H1 (cell line): ENCODE data around the gene MGAT4B. TPM values are rescaled to one million over a fixed set of nuclear protein-coding genes. Genes with fewer than 3 reads are reported as not detected.
A peak's percentile ranks its signal among the peaks of the same experiment; 100 is the strongest.

Source experiments
- CTCF ChIA-PET: fragments of 300-600 bp; sonication (Branson Sonifier 250); formaldehyde crosslinking; loops from one replicate; lab custom pipeline; 2021; ENCODE audit not compliant: partially characterized antibody; lab: Charles Lee
- POLR2A ChIA-PET: fragments of 300-600 bp; sonication (Branson Sonifier 250); formaldehyde crosslinking; loops from one replicate; lab custom pipeline; 2021; ENCODE audit warnings: inconsistent platforms; ENCODE audit not compliant: partially characterized antibody; lab: Charles Lee
- DNase-seq, 2 experiments: peaks; one replicate each; pipeline versions ENCODE4 v3.0.0 to v3.0.0-alpha.2; 2010 to 2022; ENCODE audit warnings: low spot score in 2 of 2, low read depth in 1 of 2, mixed read lengths in 1 of 2
- FAIRE-seq: peaks from 2 replicates; lab custom pipeline; 2011; peaks lifted over from hg19 to GRCh38; lab: Jason Lieb, UNC
- H2AFZ ChIP-seq: 2 replicates; pipeline ENCODE4 v1.8.1; 2012; ENCODE audit warnings: low read length, inconsistent platforms
- H2AK5ac ChIP-seq: 2 replicates; pipeline ENCODE4 v1.6.1; 2013; ENCODE audit warnings: low read depth, low read length
- H2BK120ac ChIP-seq: replicated peaks from 2 replicates; pipeline ENCODE3; 2013; ENCODE audit warnings: low read depth, low read length, inconsistent platforms
- H2BK12ac ChIP-seq: 2 replicates; pipeline ENCODE4 v1.6.1; 2013; ENCODE audit warnings: low read depth, low read length
- H2BK15ac ChIP-seq: 2 replicates; pipeline ENCODE4 v1.6.1; 2013; ENCODE audit warnings: low read length
- H2BK20ac ChIP-seq: 2 replicates; pipeline ENCODE4 v1.6.1; 2013; ENCODE audit warnings: low read length
- H2BK5ac ChIP-seq: 2 replicates; pipeline ENCODE4 v1.6.1; 2013; ENCODE audit warnings: low read depth, low read length
- H3K14ac ChIP-seq: 2 replicates; pipeline ENCODE4 v1.6.1; 2013; ENCODE audit warnings: inconsistent platforms; ENCODE audit not compliant: insufficient read length
- H3K18ac ChIP-seq: 2 replicates; pipeline ENCODE4 v1.6.1; 2013; ENCODE audit warnings: low read length; ENCODE audit errors: extremely low read depth
- H3K23ac ChIP-seq: 2 replicates; pipeline ENCODE4 v1.6.1; 2013; ENCODE audit warnings: inconsistent platforms; ENCODE audit not compliant: insufficient read length
- H3K23me2 ChIP-seq: 2 replicates; pipeline ENCODE4 v1.6.1; 2013; ENCODE audit warnings: low read depth, low read length
- H3K27ac ChIP-seq: 2 replicates; pipeline ENCODE4 v1.6.1; 2011; ENCODE audit warnings: low read depth, low read length, inconsistent platforms
- H3K27me3 ChIP-seq, 4 experiments: replicated peaks in 1 of 4; 1 replicate in 1 of 4; 2 replicates in 3 of 4; pipeline versions ENCODE4 v1.6.1 to v1.8.1; 2011 to 2013; ENCODE audit warnings: low read length in 3 of 4, mild to moderate bottlenecking in 3 of 4, inconsistent platforms in 2 of 4, mixed read lengths in 2 of 4, moderate library complexity in 1 of 4; ENCODE audit not compliant: control insufficient read depth in 3 of 4, insufficient read depth in 3 of 4; ENCODE audit errors: extremely low read depth in 1 of 4
- H3K36me3 ChIP-seq, 4 experiments: 2 replicates each; pipeline versions ENCODE4 v1.6.1 to v1.8.1; 2011 to 2013; ENCODE audit warnings: mild to moderate bottlenecking in 4 of 4, low read length in 3 of 4, moderate library complexity in 2 of 4, control low read depth in 1 of 4, inconsistent platforms in 1 of 4; ENCODE audit not compliant: insufficient read depth in 4 of 4, control insufficient read depth in 2 of 4
- H3K4ac ChIP-seq: replicated peaks from 2 replicates; pipeline ENCODE3; 2013; ENCODE audit warnings: low read length, low read depth, mixed read lengths, inconsistent platforms; ENCODE audit not compliant: insufficient read length
- H3K4me1 ChIP-seq, 4 experiments: replicated peaks in 1 of 4; 1 replicate in 1 of 4; 2 replicates in 3 of 4; pipeline versions ENCODE4 v1.6.1 to v1.8.1; 2011 to 2013; ENCODE audit warnings: low read length in 3 of 4, inconsistent platforms in 2 of 4, mixed read lengths in 1 of 4; ENCODE audit not compliant: insufficient read depth in 4 of 4, control insufficient read depth in 3 of 4
- H3K4me2 ChIP-seq, 2 experiments: 2 replicates each; pipeline versions ENCODE4 v1.6.1 to v1.8.1; 2011 to 2013; ENCODE audit warnings: low read depth in 2 of 2, low read length in 2 of 2, control low read depth in 1 of 2, inconsistent platforms in 1 of 2, mild to moderate bottlenecking in 1 of 2; ENCODE audit not compliant: insufficient read depth in 1 of 2
- H3K4me3 ChIP-seq, 4 experiments: fragments of 200-600, 300-600 bp in 1 of 4; sonication (generic), shearing (Covaris generic), sonication (Bioruptor Twin) in 1 of 4; 2 replicates each; pipeline versions ENCODE4 v1.5.1 to v1.8.1; 2011 to 2016; ENCODE audit warnings: low read length in 4 of 4, low read depth in 3 of 4, control low read depth in 2 of 4, inconsistent platforms in 2 of 4, mild to moderate bottlenecking in 2 of 4, mixed read lengths in 1 of 4, moderate library complexity in 1 of 4; ENCODE audit not compliant: insufficient read depth in 2 of 4; ENCODE audit errors: extremely low read depth in 1 of 4
- H3K56ac ChIP-seq: replicated peaks from 2 replicates; pipeline ENCODE3; 2013; ENCODE audit warnings: low read depth, mild to moderate bottlenecking, mixed read lengths, low read length, inconsistent platforms; ENCODE audit not compliant: insufficient read length
- H3K79me1 ChIP-seq: 2 replicates; pipeline ENCODE4 v1.6.1; 2013; ENCODE audit warnings: low read depth, low read length, control low read depth
- H3K79me2 ChIP-seq, 2 experiments: 2 replicates each; pipeline versions ENCODE4 v1.6.1 to v1.8.1; 2012 to 2013; ENCODE audit warnings: low read length in 2 of 2, mild to moderate bottlenecking in 2 of 2, inconsistent platforms in 1 of 2; ENCODE audit not compliant: insufficient read depth in 2 of 2, control insufficient read depth in 1 of 2
- H3K9ac ChIP-seq, 4 experiments: replicated peaks in 1 of 4; 1 replicate in 1 of 4; 2 replicates in 3 of 4; pipeline versions ENCODE4 v1.6.1 to v1.8.1; 2011 to 2013; ENCODE audit warnings: low read depth in 3 of 4, low read length in 3 of 4, control low read depth in 2 of 4, mild to moderate bottlenecking in 2 of 4, moderate library complexity in 2 of 4, inconsistent platforms in 1 of 4; ENCODE audit errors: extremely low read depth in 1 of 4
- H3K9me3 ChIP-seq, 2 experiments: 2 replicates each; pipeline versions ENCODE4 v1.6.1 to v1.8.1; 2012 to 2013; ENCODE audit warnings: mild to moderate bottlenecking in 2 of 2, moderate library complexity in 2 of 2, control low read depth in 1 of 2, inconsistent platforms in 1 of 2, low read depth in 1 of 2, low read length in 1 of 2, mixed read lengths in 1 of 2; ENCODE audit not compliant: insufficient read depth in 2 of 2
- H4K20me1 ChIP-seq, 2 experiments: replicated peaks in 1 of 2; 2 replicates each; pipeline versions ENCODE3 to v1.8.1; 2011 to 2013; ENCODE audit warnings: inconsistent platforms in 2 of 2, low read length in 2 of 2, mild to moderate bottlenecking in 1 of 2; ENCODE audit not compliant: insufficient read depth in 2 of 2, control insufficient read depth in 1 of 2
- H4K5ac ChIP-seq: 2 replicates; pipeline ENCODE4 v1.6.1; 2013; ENCODE audit warnings: low read length, low read depth, mixed read lengths, inconsistent platforms; ENCODE audit not compliant: insufficient read length
- H4K8ac ChIP-seq: 2 replicates; pipeline ENCODE4 v1.8.0; 2013; ENCODE audit warnings: mild to moderate bottlenecking, moderate library complexity, low read length, inconsistent platforms; ENCODE audit not compliant: insufficient read depth; ENCODE audit errors: extremely low read depth
- H4K91ac ChIP-seq: replicated peaks from 2 replicates; pipeline ENCODE3; 2013; ENCODE audit warnings: low read length, mixed read lengths, inconsistent platforms; ENCODE audit not compliant: insufficient read length
- RBBP5 ChIP-seq: IDR thresholded peaks from 2 replicates; pipeline ENCODE4 v1.7.1; 2012; ENCODE audit warnings: low read depth, mild to moderate bottlenecking, inconsistent platforms, low read length, moderate library complexity, borderline replicate concordance
- RNF2 ChIP-seq: fragments of 200-900, 300-1000 bp; sonication (generic); IDR thresholded peaks from 2 replicates; pipeline ENCODE4 v1.7.1; 2016; ENCODE audit warnings: borderline replicate concordance, low read depth, mild to moderate bottlenecking, antibody characterized with exemption, low read length; ENCODE audit not compliant: poor library complexity, severe bottlenecking; ENCODE audit errors: missing control alignments
- WGBS, 2 experiments: shearing (Covaris generic) in 1 of 2; methylation state at CpG; one replicate each; pipeline versions ENCODE4 v1.1.6 to v1.1.7; 2013 to 2015; ENCODE audit warnings: low lambda C conversion rate in 2 of 2, mixed read lengths in 2 of 2, inconsistent platforms in 1 of 2, low coverage in 1 of 2, missing lambda C conversion rate in 1 of 2; ENCODE audit not compliant: insufficient replicate concordance in 2 of 2, insufficient coverage in 1 of 2, insufficient read length in 1 of 2; ENCODE audit errors: extremely low coverage in 1 of 2, missing lambda C conversion rate in 1 of 2; 5-methylcytosine and 5-hydroxymethylcytosine counted together
- polyA plus RNA-seq, 7 experiments: library from polyadenylated mRNA; depleted of rRNA in 3 of 7; stranded (reverse) in 5 of 7; unstranded in 2 of 7; fragments of >200 nt in 5 of 7; fragments of 200-250 nt in 2 of 7; gene quantifications; 1 replicate in 5 of 7; 2 replicates in 1 of 7; 4 replicates in 1 of 7; pipeline versions ENCODE4 v1.2.1 to v1.2.3, GENCODE V29; 2011 to 2013; ENCODE audit warnings: missing spikeins in 2 of 7, mixed read lengths in 2 of 7
- total RNA-seq: library from RNA; stranded (reverse); fragmentation: NEBNext Ultra II Directional; extraction: Animal tissue kit (Norgen Biotek cat#: 25700); gene quantifications from 2 replicates; pipeline ENCODE4 v1.2.1, GENCODE V29; 2021

The MGAT4B gene
- total and polyA plus RNA-seq, 2 of the 8 experiments (the other 6 are each of a cell fraction or from before 2014, with no cell fraction given), result 116 to 128 TPM

DNA sequence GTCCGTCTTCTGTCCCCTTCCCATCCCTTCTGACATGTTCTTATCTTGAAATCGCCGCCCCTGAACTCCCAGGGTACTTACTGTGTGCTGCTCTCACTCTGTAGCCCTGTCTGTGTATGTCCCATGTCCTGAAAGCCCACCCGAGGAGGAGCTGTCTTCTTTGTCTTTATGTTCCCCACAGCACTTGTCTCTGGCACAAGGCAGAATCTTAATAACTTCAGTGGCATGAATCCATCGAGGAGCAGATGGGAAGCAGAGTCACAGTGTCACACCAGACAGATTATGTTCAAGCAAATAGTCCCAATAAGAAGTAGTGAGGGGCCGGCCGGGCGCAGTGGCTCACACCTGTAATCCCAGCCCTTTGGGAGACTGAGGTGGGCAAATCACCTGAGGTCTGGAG is 42.6 kb downstream of the MGAT4B start:
- H3K36me3 ChIP-seq, result peaks cover 15 to 29% (median 17%) of the 10 kb centered on the region in 4 experiments
- H3K4me2 ChIP-seq, result no peak overlapping the region
- no peak overlapping the region for H2BK12ac ChIP-seq
- no peak overlapping the region for H3K14ac ChIP-seq
- DNase-seq, result no peak
- H2AFZ ChIP-seq, result no peak overlapping the region
- H3K4me3 ChIP-seq, result no peak overlapping the region
- H3K56ac ChIP-seq, result no peak overlapping the region
- WGBS, 2 experiments, result 84% methylated on average over 8 of the region's 8 CpGs; no CpG with 5 or more reads in 1 of the 2 experiments
- TF ChIP-seq RBBP5 (no peak), RNF2 (no peak)
- TF ChIP-seq, all 59 proteins: peak for 0
- ChIA-PET CTCF (interaction anchor here (0.6 to 4.9 kb wide), 17 partner anchors 8 to 140 kb away, joined by 3 to 32 read pairs (median 4); partner anchors contain the start of gene LTC4S), POLR2A (interaction anchor here (0.6 to 2.5 kb wide), 5 partner anchors 26 to 141 kb away, joined by 3 to 10 read pairs (median 6); partner anchors contain the start of gene HNRNPH1)
- Histone ChIP-seq H4K20me1 (peaks cover 25 to 36% of the 10 kb centered on the region in 2 experiments), H3K79me2 (peaks cover 2 to 69% of the 10 kb centered on the region in 2 experiments; a peak in 3 of 4 replicates), H3K79me1 (peaks cover 21% of the 10 kb centered on the region), H3K27me3 (no peaks in the 10 kb centered on the region), H3K27ac (no peak overlapping the region), H2AK5ac (no peak overlapping the region), H4K8ac (no peak overlapping the region), H3K23ac (no peak overlapping the region), H3K9me3 (no peaks in the 10 kb centered on the region), H2BK15ac (no peak overlapping the region), H2BK120ac (no peak overlapping the region), H2BK20ac (no peak overlapping the region), H3K18ac (peak overlapping the region; percentile 4; the same call in 1 of the 2 replicates), H3K4me1 (peaks cover 3 to 21% (median 5%) of the 10 kb centered on the region in 4 experiments), H3K23me2 (no peaks in the 10 kb centered on the region), H4K5ac (no peak overlapping the region), H3K4ac (no peak overlapping the region), H3K9ac (no peak overlapping the region), H2BK5ac (peak overlapping the region; percentile 36; the same call in 1 of the 2 replicates), H4K91ac (no peak overlapping the region)
- FAIRE-seq, result no peak
